A673 (cell line): ENCODE results near the gene ATP6V1F.

Source experiments
- CTCF ChIP-seq: fragments of 300-800, 200-600 bp; sonication (generic); conservative IDR thresholded peaks from 2 replicates; pipeline ENCODE4 v1.5.1; 2017; ENCODE audit warnings: low read depth, mild to moderate bottlenecking, antibody characterized with exemption, low read length, moderate library complexity, mixed read lengths
- EZH2 ChIP-seq: fragments of 200-600 bp; sonication (generic); IDR thresholded peaks from 2 replicates; pipeline ENCODE4 v1.6.1; 2017; ENCODE audit warnings: borderline replicate concordance, low read depth, mild to moderate bottlenecking, mixed read lengths, antibody characterized with exemption, low read length; ENCODE audit not compliant: poor library complexity, severe bottlenecking

- no peak for TF ChIP-seq CTCF
- TF ChIP-seq EZH2 = no peak
Measured at GRCh38 chr7:128893251-128894100, 30.8 kb downstream of the ATP6V1F start.
